GM18517 (cell line): Measurements from ENCODE around the gene NABP2.
"Not testable (repeated sequence)": the region's sequence is repeated elsewhere in the genome, so short reads cannot be mapped to it uniquely, and the experiment has no call there.

Experiments used
- ATAC-seq: cut with Tn5 transposase; IDR thresholded peaks from one replicate; pipeline ENCODE4 v1.9.1; 2021; ENCODE audit warnings: mild to moderate bottlenecking, moderate library complexity; ENCODE audit not compliant: unreplicated experiment

NABP2 gene

DNA sequence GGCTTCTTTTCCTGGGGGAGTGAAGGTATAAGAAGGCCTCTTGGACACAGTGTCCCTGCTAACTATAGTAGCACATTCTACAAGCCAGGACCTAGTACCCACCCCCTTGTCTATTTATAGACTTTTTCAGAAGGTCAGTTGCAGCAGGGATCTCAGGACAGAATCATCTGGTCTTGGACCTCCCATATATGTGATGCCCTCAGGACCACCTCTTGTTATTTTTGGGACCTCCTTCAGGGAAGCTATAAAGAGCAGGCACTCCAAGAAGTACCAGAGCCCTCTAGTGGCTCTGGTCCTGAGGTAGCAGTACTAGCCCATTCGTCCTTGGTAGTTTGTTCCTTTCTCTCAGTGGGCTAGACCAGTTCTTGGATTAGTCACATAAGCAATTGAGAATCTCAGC is 46.9 kb downstream of the NABP2 start:
- ATAC-seq = no peak

- not testable (repeated sequence) for ATAC-seq
Observed at GRCh38 chr12:56272468-56272867, 48.3 kb downstream of the NABP2 start.

GRCh38 chr12:56274299-56274698 is 50.2 kb downstream of the NABP2 start:
- no peak for ATAC-seq

DNA sequence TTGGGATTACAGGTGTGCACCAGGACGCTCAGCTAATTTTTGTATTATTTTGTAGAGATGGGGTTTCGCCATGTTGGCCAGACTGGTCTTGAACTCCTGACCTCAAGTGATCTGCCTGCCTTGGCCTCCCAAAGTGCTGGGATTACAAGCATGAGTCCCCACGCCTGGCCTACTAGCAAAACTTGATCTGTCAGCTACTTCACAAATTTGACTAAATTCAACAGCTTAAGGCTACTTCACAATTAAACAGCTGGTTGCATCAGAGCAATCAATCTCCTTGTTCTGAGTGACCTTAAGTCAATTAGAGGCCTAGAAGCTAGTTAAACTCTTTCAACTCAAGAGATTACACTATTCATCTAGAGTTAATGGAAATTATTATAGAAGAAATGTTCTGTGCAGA is 54.8 kb downstream of the NABP2 start:
- no peak for ATAC-seq
